H7 (cell line): ENCODE measurements around the gene TIGD4. TPM values are rescaled to one million over a fixed set of nuclear protein-coding genes. Genes with fewer than 3 reads are reported as not detected.

ENCODE experiments used
- DNase-seq: peaks from one replicate; pipeline ENCODE4 v3.0.0; 2012
- H3K27me3 ChIP-seq: 2 replicates; pipeline ENCODE4 v1.6.0; 2011; ENCODE audit warnings: mild to moderate bottlenecking, low read length; ENCODE audit not compliant: control insufficient read depth, insufficient read depth
- H3K36me3 ChIP-seq: replicated peaks from 2 replicates; pipeline ENCODE4 v1.5.1; 2011; ENCODE audit warnings: low read length; ENCODE audit not compliant: control insufficient read depth, insufficient read depth
- H3K4me3 ChIP-seq: 2 replicates; pipeline ENCODE4 v1.5.1; 2011; ENCODE audit warnings: low read depth, mild to moderate bottlenecking, control low read depth, low read length, moderate library complexity; ENCODE audit not compliant: insufficient read depth
- total RNA-seq: library from RNA; depleted of rRNA; stranded (reverse); fragments of >200 nt; shearing (Covaris generic); gene quantifications from 2 replicates; pipeline ENCODE4 v1.2.3, GENCODE V29; 2014; rRNA removed

Gene TIGD4
- total RNA-seq, 1 experiment from 2014 or later, result 0.73 TPM

- no peak for DNase-seq
- H3K4me3 ChIP-seq, result no peak overlapping the region
- no peaks in the 10 kb centered on the region for H3K36me3 ChIP-seq
- no peaks in the 10 kb centered on the region for H3K27me3 ChIP-seq
Measured at GRCh38 chr4:152719801-152720556, 59.6 kb downstream of the TIGD4 start.

Other genes starting within 250 kb of the TIGD4 start
- 12.7 and 22.7 TPM in 2 replicates for gene FBXW7, start 243.6 kb downstream of the TIGD4 start, total RNA-seq
- 0.31 and 1.4 TPM in 2 replicates for gene TMEM154, start 99.7 kb downstream of the TIGD4 start, total RNA-seq
- 30.5 and 40.0 TPM in 2 replicates for gene ARFIP1, start 224 bp upstream of the TIGD4 start, total RNA-seq
- gene FHDC1, start 156.6 kb upstream of the TIGD4 start, total RNA-seq, result 4.6 and 4.9 TPM in 2 replicates